Activated CD8-positive, alpha-beta memory T cell treated with anti-CD3 and anti-CD28 coated beads, Interleukin-2, amount 50 U/mL, for 4 hours (primary cell): ENCODE measurements around the gene GLG1.
"Not testable (repeated sequence)": the region's sequence is repeated elsewhere in the genome, so short reads cannot be mapped to it uniquely, and the experiment has no call there.

Source experiments
- DNase-seq: peaks from one replicate; pipeline ENCODE4 v3.0.0-alpha.2; 2020

GLG1 gene

DNA sequence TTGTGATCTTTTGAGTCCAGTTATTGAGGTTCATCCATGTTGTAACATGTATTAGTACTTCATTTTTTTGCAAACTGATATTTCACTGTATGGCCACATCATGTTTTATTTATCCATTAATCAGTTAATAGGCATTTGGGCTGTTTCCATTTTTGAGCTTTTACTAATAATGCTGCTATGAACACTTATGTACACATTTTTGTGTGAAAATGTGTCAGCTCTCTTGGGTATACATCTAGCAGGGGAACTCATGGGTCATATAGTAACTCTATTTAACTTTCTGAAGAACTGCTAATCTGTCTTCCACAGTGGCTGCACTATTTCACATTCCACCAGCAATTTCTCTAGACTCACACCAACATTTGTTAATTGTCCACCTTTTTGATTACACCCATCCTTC lies 82.0 kb downstream of the GLG1 start:
- no peak for DNase-seq

DNA sequence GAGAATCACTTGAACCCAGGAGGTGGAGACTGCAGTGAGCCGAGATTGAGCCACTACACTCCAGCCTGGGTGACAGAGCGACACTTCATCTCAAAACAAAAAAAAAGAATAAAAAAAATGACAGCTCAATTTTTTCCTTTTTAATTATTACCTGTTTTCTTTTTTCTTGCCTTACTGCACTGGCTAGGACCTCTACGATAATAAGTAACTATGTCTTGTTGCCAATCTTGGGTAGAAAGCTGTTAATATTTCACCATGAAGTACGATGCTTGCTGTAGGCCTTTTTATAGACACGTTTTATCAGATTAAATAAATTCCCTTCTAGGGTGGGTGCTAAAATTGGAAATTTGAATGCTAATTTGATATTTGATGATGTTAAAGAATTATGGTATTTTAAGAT lies 82.8 kb downstream of the GLG1 start:
- no peak for DNase-seq

DNA sequence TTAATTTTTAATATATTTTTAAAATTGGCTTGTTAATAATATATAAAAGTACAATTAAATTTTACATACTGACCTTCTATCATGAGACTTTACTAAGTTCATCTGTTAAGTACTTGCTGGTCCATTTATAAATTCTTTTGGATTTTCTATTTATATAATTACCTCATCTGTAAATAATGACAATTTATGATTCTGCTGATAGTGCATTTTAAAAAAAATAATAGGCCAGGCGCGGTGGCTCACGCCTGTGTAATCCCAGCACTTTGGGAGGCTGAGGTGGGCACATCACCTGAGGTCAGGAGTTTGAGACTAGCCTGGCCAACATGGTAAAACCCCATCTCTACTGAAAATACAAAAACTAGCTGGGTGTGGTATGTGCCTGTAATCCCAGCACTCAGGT lies 83.2 kb downstream of the GLG1 start:
- not testable (repeated sequence) for DNase-seq

DNA sequence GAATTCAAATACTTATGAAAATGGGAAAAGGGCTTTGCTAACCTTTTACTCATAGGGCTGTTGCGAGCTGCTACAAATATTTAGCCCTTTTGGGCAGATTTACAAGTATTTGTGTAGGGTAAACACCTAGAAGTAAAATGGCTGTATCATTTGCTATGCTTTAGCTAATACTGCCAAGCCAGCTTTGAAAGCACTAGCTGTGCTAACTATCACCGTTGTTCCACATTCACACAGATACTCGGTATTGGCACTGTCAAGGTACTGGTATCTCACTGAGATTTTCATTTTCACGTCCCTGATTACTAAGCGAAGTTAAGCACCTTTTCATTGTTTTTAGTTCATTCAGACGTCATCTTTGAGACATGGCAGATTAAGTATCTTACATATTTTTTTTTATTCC lies 84.8 kb downstream of the GLG1 start:
- DNase-seq = no peak

DNA sequence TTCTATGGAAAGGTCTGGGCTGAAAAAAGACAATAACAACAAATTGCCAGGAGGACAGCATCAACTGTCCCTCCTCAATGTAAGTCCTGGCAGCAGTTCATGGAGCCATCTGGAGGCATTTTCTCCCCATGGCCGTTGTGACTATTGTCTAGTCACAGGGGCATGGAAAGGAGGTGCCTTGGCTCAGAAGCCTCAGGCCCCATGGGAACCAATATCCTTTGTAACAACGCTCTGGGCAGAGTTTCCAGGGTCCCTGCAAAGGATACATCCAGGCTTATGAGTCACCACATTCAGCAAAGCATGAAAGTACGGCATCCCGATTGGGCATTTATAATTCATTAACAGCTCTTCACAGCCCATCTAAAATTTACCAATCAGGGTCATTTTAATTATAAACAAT lies 85.2 kb downstream of the GLG1 start:
- DNase-seq = no peak

DNA sequence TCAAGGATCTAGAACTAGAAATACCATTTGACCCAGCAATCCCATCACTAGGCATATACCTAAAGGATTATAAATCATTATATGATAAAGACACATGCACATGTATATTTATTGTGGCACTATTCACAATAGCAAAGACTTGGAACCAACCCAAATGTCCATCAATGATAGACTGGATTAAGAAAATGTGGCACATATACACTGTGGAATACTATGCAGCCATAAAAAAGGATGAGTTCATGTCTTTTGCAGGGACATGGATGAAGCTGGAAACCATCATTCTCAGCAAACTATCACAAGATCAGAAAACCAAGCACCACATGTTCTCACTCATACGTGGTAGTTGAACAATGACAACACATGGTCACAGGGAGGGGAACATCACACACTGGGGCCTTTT lies 88.0 kb downstream of the GLG1 start:
- DNase-seq = not testable (repeated sequence)

DNA sequence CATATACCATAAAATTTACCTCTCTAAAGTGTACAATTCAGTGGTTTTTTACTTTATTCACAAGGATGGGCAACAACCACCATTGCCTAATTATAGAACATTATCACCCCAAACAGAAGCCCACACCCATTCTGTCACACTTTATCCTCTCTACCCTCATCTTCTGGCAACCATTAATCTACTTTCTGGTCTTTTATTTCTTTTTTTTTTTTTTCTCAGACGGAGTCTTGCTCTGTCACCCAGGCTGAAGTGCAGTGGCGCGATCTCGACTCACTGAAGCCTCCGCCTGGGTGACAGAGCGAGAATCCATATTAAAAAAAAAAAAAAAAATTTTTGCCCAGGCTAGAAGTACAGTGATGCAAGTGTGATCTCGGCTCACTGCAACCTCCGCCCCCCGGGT lies 95.0 kb downstream of the GLG1 start:
- no peak for DNase-seq

DNA sequence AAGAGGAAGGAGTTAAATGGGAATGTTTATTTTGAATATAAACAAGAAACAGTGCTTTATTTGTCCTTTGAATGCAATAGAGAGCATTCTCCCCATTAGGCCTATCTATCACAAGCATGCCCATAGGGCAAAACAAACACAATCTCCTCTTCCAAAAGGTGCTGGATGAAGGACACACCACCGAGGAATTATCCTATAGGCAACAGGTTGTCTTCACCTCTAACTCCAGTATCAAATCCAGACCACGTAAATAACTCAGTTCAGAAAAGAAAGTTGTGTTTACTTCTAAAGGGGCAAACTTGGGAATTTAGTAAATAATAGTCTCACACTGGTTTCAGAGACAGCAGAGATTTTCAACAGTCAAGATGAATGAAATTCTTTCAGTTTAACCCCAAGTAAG lies 101.9 kb downstream of the GLG1 start:
- DNase-seq = no peak

DNA sequence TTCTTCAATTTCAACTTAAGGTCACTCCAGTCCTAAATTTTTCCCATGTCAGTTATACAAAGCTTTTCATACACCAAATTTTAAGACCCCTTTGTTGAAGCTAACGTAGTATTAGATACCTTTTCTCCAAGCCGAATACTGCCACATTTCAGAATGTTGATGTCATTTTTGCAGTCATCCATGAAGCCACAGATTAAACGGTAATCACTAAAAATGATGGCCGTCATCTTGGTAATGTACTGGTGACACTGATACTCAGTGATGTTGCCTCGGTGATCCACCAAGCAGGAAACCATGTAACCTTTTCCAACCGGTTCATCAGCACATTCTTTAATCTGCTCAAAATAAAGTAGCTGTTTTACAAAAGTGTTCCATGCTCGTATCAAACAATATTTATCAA lies 103.5 kb downstream of the GLG1 start:
- no peak for DNase-seq

DNA sequence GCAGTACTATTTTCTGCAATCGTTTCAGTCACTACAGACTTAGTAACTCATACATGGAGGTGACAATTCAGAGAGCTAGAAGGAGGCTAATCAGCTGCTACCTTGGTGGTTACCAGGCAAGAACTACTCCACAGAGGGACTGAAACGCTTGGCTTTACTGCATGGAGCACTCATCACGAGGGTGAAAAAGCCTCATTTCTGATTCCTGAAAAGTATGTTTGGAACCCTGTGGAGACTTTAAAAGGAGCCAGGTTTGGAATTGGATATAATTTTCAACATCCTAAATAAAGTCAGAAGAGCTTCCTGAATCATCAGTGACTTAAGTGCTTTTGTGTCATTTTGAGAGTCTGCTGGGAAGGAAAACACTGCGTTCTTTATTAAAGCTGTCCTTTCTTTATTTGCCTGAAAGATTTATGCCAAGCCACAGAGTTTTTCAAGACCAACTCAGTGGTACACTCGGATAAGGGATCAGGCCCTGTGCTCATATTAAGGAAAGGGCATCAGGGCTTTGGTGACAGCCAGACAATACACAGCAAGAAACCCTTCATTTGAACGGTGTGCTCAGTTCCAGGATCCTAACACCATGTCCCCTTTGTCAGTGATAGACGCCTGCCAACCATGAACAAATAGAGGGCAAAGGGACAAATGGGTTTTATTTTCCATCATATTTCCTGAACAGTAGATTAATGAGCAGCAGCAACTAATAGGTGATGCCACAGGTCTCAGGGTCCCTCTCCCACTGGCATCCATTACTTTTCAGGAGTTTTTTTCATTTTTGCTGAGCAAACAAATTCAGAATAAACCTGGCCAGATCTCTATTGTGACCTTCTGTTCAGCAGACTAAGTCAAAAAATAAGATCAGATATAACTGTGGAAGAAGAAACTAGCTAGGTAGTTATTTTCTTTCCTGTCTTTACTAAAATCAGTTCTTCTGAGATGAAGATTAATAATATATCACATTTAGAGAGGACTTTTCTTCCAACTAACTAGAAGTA lies 105.1 kb downstream of the GLG1 start:
- no peak for DNase-seq

DNA sequence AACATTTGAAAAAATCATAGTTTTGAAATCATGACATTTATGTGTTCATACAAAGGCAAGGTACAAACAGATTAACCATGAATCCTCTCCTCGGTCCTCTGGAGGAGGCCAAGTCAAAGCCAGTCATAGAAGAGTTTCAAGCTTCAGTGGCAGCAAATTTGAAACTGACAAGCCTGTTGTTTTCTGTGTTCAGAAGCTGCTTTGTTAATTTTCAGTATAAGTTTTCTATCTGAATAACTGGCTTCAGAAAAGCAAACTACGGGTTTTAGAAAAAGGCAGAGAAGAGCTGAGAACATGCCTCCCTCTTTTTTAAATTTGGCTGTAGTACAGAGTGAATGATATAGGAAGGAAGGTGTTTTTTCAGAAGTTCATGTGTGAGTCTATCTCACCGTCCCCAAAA lies 106.0 kb downstream of the GLG1 start:
- DNase-seq = no peak

DNA sequence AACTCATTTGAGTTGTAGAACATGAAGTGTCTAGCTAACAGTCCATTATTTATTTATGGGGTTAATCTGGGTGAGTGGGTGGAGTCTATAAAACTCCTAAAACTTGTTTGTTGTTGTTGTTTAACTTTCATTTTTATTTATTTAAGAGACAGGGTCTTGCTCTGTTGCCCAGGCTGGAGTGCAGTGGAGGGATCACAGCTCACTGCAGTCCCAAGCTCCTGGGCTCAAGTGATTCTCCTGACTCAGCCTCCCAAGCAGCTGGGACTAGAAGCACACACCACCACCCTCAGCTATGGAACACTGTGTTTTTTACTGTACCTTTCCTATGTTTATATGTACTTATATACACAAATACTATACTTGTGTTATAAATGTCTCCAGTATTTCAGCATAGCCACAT lies 107.8 kb downstream of the GLG1 start:
- DNase-seq = no peak

DNA sequence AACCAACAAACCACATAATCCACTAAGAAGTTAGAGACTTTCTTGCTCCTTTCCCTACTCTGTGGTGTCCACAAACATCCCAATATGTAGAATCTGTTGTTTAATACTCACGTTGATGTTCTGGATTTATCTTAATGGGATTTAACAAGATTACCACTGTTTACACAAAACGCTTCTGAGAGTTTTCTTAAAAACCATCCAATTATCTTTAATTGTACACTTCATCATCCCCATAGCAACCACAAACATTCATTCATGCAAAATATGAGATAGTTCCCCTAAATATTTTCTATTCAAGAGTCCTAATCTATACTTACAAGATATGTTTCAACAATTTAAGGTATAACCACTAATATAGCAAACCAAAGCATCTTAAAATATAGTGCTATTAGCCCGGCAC lies 109.2 kb downstream of the GLG1 start:
- no peak for DNase-seq

DNA sequence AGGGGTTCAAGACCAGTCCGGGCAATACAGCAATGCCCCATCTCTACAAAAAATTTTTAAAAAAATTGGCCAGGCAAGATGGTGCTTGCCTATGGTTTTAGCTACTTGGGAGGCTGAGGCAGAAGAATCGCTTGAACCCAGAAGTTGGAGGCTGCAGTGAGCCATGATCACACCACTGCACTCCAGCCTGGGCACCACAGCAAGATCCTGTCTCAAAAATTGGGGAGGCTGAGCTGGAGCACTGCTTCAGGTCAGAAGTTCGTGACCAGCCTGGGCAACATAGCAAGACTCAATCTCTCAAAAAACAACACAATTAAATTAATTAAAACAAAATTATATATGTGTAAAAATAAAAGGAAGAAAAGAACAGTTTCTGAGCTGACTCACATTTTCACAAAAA lies 110.9 kb downstream of the GLG1 start:
- no peak for DNase-seq

DNA sequence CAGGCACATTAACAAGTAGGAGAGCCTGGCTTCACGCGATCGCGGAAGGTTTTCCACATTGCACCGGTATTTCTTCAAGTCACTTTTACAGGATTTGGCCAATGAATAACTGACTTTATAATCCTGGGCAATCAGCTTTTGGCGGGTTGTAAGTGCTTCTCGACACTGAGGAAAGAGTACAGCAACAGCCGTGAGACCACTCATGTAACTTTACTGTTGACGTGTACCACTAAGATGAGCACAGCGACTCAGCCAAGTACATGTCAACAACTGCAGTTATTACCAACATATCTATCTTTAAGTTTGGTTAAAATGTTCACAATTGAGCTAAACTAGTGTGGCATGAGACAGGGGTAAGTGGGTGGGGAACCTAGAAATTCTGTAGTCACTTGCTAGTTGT lies 113.9 kb downstream of the GLG1 start:
- DNase-seq = no peak

DNA sequence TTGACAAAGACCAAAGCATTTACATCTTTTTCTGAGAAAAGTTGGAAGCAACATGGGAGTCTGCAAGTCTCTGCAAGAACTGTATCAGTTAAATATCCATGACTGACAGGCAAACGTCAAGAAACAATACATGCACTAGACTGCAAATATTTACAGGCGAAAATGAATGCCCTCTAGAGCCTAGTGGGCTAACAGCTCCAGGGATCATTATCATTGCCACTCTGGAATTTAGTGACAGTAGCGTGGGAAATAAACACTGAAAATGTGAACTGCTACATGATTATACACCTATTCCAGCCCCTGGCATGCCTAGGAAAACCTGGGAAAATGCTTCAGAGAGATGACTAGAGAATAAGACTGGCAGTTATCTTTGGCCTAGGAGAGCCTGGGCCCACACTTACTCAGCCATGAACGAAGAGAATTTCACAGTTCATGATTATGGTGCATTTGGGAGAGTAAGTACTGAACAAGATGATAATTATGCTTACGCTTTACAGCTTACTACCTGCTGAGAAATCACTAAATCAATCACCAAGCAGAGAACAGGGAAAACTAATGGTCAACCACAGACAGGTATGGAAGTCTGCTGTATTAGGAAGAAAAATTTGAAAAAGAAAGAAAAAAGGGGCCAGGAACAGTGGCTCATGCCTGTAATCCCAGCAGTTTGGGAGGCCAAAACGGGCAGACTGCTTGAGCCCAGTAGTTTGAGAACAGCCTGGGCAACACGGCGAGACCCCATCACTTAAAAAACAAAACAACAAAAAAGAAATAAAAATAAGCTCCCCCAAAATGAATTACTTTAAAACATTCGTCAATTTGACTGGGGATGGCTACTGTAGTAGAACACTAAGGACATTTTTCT lies 119.0 kb downstream of the GLG1 start:
- DNase-seq = no peak

DNA sequence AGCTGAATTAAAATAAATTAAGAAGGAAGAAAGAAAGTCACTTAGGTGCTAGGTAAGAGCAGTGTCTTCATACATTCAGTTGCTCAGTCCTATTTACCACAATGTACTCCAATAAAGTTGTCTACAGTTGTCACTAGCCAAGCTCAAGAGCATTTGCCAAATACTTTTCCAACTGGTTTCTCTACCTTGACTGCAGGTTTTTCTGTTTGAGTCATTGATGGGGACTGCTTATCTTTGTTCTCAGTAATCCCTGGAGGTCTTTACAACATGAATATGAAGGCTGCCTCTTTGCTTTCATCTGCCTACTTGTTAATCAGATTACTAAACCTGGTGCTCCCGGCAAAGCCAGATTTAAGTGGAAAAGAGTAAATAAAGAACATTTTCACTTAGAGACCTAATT lies 121.0 kb downstream of the GLG1 start:
- no peak for DNase-seq

DNA sequence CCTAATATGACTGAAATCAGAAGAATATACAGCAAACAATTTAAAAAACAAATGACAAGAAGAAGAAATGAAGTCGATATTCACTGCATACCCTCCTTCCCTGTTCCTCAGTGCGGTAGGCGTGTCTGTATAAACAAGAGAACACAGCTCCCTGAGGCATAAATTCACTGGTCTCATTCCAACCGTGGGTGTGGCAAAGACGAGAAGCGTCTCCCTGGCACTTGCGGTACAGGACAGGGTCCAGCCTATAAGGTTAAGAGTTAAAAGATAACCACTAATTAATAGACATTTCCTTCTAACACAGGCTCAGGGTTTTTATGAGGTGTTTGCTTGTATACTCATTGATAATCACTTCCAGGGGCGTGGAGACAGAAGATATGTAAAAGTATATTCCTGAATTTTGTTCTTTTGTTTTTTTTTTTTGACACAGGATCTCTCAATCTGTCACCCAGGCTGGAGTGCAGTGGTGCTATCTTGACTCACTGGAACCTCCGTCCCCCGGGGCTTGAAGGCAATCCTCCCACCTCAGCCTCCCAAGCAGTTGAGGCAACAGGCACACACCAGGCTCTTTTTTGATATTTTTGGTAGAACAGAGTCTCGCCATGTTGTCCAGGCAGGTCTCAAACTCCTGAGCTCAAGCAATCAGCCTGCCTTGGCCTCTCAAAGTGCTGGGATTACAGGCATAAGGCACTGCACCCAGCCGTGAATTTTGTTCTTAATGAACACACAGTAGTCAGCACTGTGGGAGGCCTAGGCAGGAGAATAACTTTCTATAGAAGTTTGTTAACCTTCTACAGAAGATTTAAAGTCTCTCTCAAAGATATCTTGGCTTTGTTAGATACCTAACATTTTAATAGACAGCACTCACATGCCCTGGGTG lies 126.5 kb downstream of the GLG1 start:
- no peak for DNase-seq

DNA sequence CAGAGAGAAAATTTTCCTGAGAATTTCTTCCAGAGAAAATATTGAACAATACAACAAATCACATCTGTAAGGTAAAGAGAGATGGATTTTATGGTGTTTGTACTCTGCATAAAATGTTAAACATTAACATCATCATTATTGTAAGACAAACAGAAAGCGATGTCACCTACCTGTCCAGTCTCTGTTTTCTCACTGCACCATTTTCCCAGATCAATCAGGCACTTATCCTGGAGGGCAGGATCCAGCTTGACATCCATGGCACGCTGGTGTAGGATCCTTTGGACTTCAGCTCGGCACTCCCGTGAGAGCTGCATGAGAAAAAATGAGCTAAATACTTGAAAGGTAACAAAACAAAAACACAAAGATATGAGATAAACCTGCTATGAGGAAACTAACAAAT lies 129.7 kb downstream of the GLG1 start:
- DNase-seq = no peak

DNA sequence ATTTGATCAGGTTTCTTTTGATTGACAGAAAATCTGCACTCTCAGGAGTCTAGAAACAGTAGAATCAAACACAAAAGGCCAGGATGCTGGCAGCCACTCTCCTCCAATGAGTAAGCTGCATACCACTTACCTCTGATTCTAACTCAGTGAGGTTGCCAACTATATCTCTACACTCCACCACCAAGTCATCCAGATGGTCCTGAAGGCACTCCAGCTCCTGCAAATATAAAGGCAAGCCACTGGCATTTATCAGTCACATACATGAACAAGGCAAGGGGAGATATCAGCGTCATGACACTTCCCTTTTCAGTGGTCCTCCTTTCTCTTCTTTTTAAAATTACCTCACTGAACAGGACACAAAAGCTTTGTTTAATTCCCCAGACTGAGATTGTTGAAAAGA lies 132.5 kb downstream of the GLG1 start:
- DNase-seq = no peak

DNA sequence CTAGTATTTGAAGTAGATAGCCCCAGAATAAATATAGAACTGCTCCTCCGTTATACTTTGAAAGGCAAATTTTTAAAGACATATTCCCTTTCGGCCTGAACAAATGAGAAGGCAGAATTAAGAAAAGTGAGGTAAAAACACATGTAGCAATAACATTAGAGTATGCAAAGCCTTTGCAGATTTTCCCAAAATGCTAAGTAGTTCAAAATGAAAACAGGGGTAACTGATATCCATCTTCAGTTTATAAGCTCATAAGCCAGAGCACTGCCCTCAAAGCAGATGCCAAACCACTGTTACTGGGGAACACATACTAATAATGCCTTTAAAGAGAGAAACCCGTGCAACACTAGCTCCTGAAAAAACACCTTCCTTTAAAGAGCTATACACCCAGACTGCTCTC lies 134.4 kb downstream of the GLG1 start:
- DNase-seq = no peak

DNA sequence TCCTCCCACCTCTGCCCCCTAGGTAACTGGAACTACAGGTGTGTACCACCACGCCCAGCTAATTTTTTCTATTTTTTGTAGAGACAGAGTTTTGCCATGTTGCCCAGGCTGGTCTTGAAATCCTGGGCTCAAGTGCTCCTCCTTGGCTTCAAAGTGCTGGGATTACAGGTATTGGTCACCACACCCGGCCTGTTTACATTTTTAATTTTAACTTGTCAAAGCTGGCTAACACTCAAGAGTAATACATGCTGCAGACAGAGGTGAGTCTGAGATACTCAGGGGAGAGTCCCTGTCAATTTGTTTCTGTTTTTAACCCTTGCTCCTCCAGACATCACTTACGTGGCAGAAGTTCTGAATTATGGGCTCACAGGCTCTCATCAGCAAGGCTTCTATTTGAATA lies 134.9 kb downstream of the GLG1 start:
- DNase-seq = no peak

DNA sequence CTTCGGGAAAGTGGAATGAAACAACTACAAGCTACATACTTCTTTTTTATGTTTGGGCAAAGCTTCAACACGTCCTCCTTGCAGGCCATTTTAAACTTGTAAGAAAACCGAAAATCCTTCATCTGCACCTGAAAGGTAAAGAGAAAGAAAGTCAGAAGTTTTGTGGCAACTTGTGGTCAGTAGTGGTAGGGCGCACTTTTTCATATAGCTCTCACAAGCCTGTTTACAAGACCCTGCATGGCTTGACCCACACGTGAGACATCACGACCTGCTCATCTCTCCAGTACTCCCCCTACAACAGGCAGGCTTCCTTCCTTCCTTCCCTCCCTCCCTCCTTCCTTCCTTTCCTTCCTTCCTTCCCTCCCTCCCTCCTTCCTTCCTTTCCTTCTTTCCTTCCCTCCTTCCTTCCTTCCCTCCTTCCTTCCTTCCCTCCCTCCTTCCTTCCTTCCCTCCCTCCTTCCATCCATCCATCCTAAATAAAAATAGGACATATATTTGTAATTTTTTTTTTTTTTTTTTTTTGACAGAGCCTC lies 136.9 kb downstream of the GLG1 start:
- DNase-seq = no peak
